VCaP (cell line): Measurements from ENCODE around the gene CCR2.
"Not testable (repeated sequence)": the region's sequence is repeated elsewhere in the genome, so short reads cannot be mapped to it uniquely, and the experiment has no call there.

ENCODE experiments used
- H3K27ac ChIP-seq: fragments of 450-650 bp; 2 replicates; pipeline ENCODE4 v1.5.1; 2017
- CTCF ChIP-seq: fragments of 450-650 bp; conservative IDR thresholded peaks from 2 replicates; pipeline ENCODE4 v1.5.1; 2017; ENCODE audit warnings: mild to moderate bottlenecking, moderate library complexity

The CCR2 gene

GRCh38 chr3:46324036-46324435, 29.9 kb upstream of the CCR2 start:
- no peak for TF ChIP-seq CTCF

GRCh38 chr3:46325645-46326300, 28.1 kb upstream of the CCR2 start:
- TF ChIP-seq CTCF = no peak
- H3K27ac ChIP-seq = no peak overlapping the region

More at GRCh38 chr3:46324036-46324435, 29.9 kb upstream of the CCR2 start:
- H3K27ac ChIP-seq = no peak overlapping the region

- not testable (repeated sequence) for H3K27ac ChIP-seq
Measured at GRCh38 chr3:46330676-46331075, 23.2 kb upstream of the CCR2 start.

GRCh38 chr3:46334741-46335478, 19.0 kb upstream of the CCR2 start:
- TF ChIP-seq CTCF = no peak
- H3K27ac ChIP-seq = peak overlapping the region; percentile 61

- no peak for TF ChIP-seq CTCF
- H3K27ac ChIP-seq = peak overlapping the region; percentile 61
Measured at GRCh38 chr3:46335541-46335940, 18.4 kb upstream of the CCR2 start.

GRCh38 chr3:46337911-46338310, 16.0 kb upstream of the CCR2 start:
- TF ChIP-seq CTCF = no peak

GRCh38 chr3:46338840-46339239, 15.1 kb upstream of the CCR2 start:
- no peak for TF ChIP-seq CTCF
- H3K27ac ChIP-seq = no peak overlapping the region

More at GRCh38 chr3:46337911-46338310, 16.0 kb upstream of the CCR2 start:
- no peak overlapping the region for H3K27ac ChIP-seq

- no peak overlapping the region for H3K27ac ChIP-seq
- TF ChIP-seq CTCF = no peak
Measured at GRCh38 chr3:46344476-46344875, 9.4 kb upstream of the CCR2 start.
